ENCODE data around the gene PAX7.

DNA sequence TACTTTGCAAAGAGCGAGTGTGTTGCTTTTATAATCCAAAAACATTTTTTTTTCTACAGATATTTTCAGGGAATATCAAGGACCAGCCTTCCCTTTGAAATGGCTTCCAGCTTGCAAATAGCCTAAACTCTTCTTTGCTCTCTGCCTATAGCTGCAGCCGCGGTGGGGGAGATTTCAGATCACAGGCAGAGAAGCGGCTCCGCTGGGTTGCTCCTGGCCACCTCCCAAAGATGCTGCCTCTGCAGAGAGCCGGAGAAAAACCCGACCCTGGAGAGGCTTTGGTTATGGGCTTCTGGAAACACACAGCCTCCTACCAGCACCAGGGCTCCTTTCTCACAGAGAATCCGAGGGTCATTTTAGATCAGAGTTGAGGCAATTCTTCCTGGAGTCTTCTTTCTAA lies 18.6 kb upstream of the PAX7 start:
- TF ChIP-seq, protein P1, sequence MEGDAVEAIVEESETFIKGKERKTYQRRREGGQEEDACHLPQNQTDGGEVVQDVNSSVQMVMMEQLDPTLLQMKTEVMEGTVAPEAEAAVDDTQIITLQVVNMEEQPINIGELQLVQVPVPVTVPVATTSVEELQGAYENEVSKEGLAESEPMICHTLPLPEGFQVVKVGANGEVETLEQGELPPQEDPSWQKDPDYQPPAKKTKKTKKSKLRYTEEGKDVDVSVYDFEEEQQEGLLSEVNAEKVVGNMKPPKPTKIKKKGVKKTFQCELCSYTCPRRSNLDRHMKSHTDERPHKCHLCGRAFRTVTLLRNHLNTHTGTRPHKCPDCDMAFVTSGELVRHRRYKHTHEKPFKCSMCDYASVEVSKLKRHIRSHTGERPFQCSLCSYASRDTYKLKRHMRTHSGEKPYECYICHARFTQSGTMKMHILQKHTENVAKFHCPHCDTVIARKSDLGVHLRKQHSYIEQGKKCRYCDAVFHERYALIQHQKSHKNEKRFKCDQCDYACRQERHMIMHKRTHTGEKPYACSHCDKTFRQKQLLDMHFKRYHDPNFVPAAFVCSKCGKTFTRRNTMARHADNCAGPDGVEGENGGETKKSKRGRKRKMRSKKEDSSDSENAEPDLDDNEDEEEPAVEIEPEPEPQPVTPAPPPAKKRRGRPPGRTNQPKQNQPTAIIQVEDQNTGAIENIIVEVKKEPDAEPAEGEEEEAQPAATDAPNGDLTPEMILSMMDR (IDR thresholded peaks at IDR 0.05) = no peak
- TF ChIP-seq POLR2AphosphoS5 (IDR thresholded peaks at IDR 0.05; ENCODE audit: low read depth, low read length) = no peak
- no peak for TF ChIP-seq TAF1 (IDR thresholded peaks at IDR 0.05; ENCODE audit: borderline replicate concordance, low read depth, low read length)
- no peak for TF ChIP-seq MAX (IDR thresholded peaks at IDR 0.05; ENCODE audit: low read depth)
- no peak for TF ChIP-seq REST (IDR thresholded peaks at IDR 0.05; ENCODE audit: low read depth, low read length)
- no peak for TF ChIP-seq EP300 (IDR thresholded peaks at IDR 0.05; ENCODE audit: borderline replicate concordance in 1 of 2, low read depth in 1 of 2, low read length in 1 of 2)

All from SK-N-SH (cell line).